ENCODE data around the gene SBF2.

Gene SBF2

GRCh38 chr11:9756461-9756860 lies 537.6 kb downstream of the SBF2 start:
- peak overlapping the region; percentile 80 to 85 for H3K18ac ChIP-seq (ENCODE audit: low read depth in 1 of 2, low read length in 2 of 2)
- H2BK12ac ChIP-seq (ENCODE audit: low read length in 2 of 2): peak overlapping the region; percentile 60 to 87
- H3K4me1 ChIP-seq (ENCODE audit: control insufficient read depth, insufficient read depth, low read depth, low read length): peaks cover 49% of the 10 kb centered on the region
- H3K4ac ChIP-seq (ENCODE audit: low read depth in 1 of 2, low read length in 2 of 2): peak overlapping the region; percentile 58 to 75
- H2BK120ac ChIP-seq (ENCODE audit: low read depth, low read length): no peak overlapping the region
- peak overlapping the region; percentile 6 for H3K9ac ChIP-seq (ENCODE audit: low read length)
- H3K27ac ChIP-seq (ENCODE audit: low read length, poor library complexity, severe bottlenecking): peak overlapping the region; percentile 69
- H3K4me3 ChIP-seq (ENCODE audit: insufficient read depth in 1 of 2, low read depth in 1 of 2, low read length in 2 of 2): no peak overlapping the region
- peaks cover 3 to 7% of the 10 kb centered on the region in 2 experiments for H3K36me3 ChIP-seq (ENCODE audit: control insufficient read depth in 1 of 2, insufficient read depth in 2 of 2, low read depth in 1 of 2, low read length in 2 of 2)
- no peak for DNase-seq
- no peaks in the 10 kb centered on the region for H3K9me3 ChIP-seq (ENCODE audit: control insufficient read depth, low read length)
- H2AFZ ChIP-seq (ENCODE audit: low read depth, low read length): no peak overlapping the region
- H3K79me1 ChIP-seq (replicated peaks; ENCODE audit: low read length, poor library complexity, severe bottlenecking): no peaks in the 10 kb centered on the region
- no peak overlapping the region for H2BK15ac ChIP-seq (ENCODE audit: low read depth, poor library complexity, severe bottlenecking)
- H4K8ac ChIP-seq (ENCODE audit: low read length): peak overlapping the region; percentile 87
- H2BK5ac ChIP-seq (ENCODE audit: low read depth, low read length, poor library complexity, severe bottlenecking): no peak overlapping the region
- H3K27me3 ChIP-seq (ENCODE audit: control insufficient read depth in 1 of 2, insufficient read depth in 1 of 2, low read length in 2 of 2): no peaks in the 10 kb centered on the region
- H3K4me2 ChIP-seq (ENCODE audit: low read length, poor library complexity, severe bottlenecking): no peak overlapping the region
- peak overlapping the region; percentile 69 for H2AK5ac ChIP-seq (ENCODE audit: low read length, severe bottlenecking)
- H3K23ac ChIP-seq (ENCODE audit: low read length in 2 of 2): no peak overlapping the region
- H3K14ac ChIP-seq (ENCODE audit: low read length in 2 of 2): no peak overlapping the region
- H4K91ac ChIP-seq (ENCODE audit: low read length): peak overlapping the region; percentile 85
- 97% methylated on average over 5 of the region's 5 CpGs for WGBS

DNA sequence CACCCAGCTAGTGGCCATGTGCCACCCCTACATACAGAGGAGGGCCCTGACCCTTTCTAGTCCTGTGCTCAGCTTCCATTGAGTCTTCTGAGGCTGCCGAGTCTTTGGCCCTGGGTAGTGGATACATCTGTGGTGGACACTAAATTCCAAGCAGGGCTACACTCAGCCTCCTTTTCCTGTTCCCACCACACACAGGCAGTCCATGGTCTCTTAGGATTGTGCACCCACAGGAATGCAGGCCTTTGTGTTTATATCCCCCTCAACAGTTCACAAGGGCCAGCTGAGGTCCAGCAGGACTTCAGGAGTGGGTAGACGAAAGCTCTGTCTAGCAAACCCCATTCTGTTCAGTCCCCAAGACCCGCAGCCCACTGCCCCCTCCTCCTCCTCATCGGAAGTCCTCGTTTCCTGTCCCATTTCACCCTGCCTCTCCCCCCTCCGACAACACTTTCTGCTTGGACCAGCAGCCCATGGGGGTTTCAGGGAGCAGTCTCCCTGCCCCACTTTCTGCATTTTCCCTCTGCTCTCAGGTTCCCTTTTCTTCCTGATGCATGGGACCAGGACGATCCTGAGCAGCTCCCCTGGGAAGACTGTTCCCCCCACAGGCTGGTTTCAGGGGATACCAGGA lies 538.3 kb downstream of the SBF2 start:
- H3K4me2 ChIP-seq (ENCODE audit: low read length, poor library complexity, severe bottlenecking): no peak overlapping the region

GRCh38 chr11:9754010-9754471 lies 540.0 kb downstream of the SBF2 start:
- peak overlapping the region; percentile 72 for H4K8ac ChIP-seq (ENCODE audit: low read length)
- peak overlapping the region in 1 of 2 experiments; percentile 19 for H3K4me3 ChIP-seq (ENCODE audit: insufficient read depth in 1 of 2, low read depth in 1 of 2, low read length in 2 of 2)
- no peaks in the 10 kb centered on the region for H3K9me3 ChIP-seq (ENCODE audit: control insufficient read depth, low read length)
- H2BK5ac ChIP-seq (ENCODE audit: low read depth, low read length, poor library complexity, severe bottlenecking): peak overlapping the region; percentile 8
- no peak overlapping the region for H2BK15ac ChIP-seq (ENCODE audit: low read depth, poor library complexity, severe bottlenecking)
- peak overlapping the region; percentile 8 for H2BK120ac ChIP-seq (ENCODE audit: low read depth, low read length)
- peak overlapping the region in 1 of 2 experiments; percentile 88 for H3K18ac ChIP-seq (ENCODE audit: low read depth in 1 of 2, low read length in 2 of 2)
- H3K27me3 ChIP-seq (ENCODE audit: control insufficient read depth in 1 of 2, insufficient read depth in 1 of 2, low read length in 2 of 2): no peaks in the 10 kb centered on the region
- H3K9ac ChIP-seq (ENCODE audit: low read length): peak overlapping the region; percentile 70
- H3K4me1 ChIP-seq (ENCODE audit: control insufficient read depth, insufficient read depth, low read depth, low read length): peaks cover 38% of the 10 kb centered on the region
- peak overlapping the region; percentile 97 for H2AK5ac ChIP-seq (ENCODE audit: low read length, severe bottlenecking)
- no peak overlapping the region for H3K4me2 ChIP-seq (ENCODE audit: low read length, poor library complexity, severe bottlenecking)
- H3K27ac ChIP-seq (ENCODE audit: low read length, poor library complexity, severe bottlenecking): peak overlapping the region; percentile 69
- no peak overlapping the region for H3K14ac ChIP-seq (ENCODE audit: low read length in 2 of 2)
- H3K36me3 ChIP-seq (ENCODE audit: control insufficient read depth in 1 of 2, insufficient read depth in 2 of 2, low read depth in 1 of 2, low read length in 2 of 2): peaks cover 10 to 26% of the 10 kb centered on the region in 2 experiments
- H3K4ac ChIP-seq (ENCODE audit: low read depth in 1 of 2, low read length in 2 of 2): peak overlapping the region; percentile 51 to 87
- H2AFZ ChIP-seq (ENCODE audit: low read depth, low read length): no peak overlapping the region
- H4K91ac ChIP-seq (ENCODE audit: low read length): no peak overlapping the region
- 92% methylated on average over 2 of the region's 3 CpGs for WGBS
- peak overlapping the region in 1 of 2 experiments; percentile 49 for H2BK12ac ChIP-seq (ENCODE audit: low read length in 2 of 2)
- no peak for DNase-seq
- peak overlapping the region in 1 of 2 experiments; percentile 28 for H3K23ac ChIP-seq (ENCODE audit: low read length in 2 of 2)
- peaks cover 4% of the 10 kb centered on the region for H3K79me1 ChIP-seq (replicated peaks; ENCODE audit: low read length, poor library complexity, severe bottlenecking)

More for the DNA sequence above, 538.3 kb downstream of the SBF2 start:
- Histone ChIP-seq H3K27ac (ENCODE audit: low read length, poor library complexity, severe bottlenecking) (peak overlapping the region; percentile 69), H3K79me1 (replicated peaks; ENCODE audit: low read length, poor library complexity, severe bottlenecking) (no peaks in the 10 kb centered on the region), H3K9me3 (ENCODE audit: control insufficient read depth, low read length) (no peaks in the 10 kb centered on the region), H3K4ac (ENCODE audit: low read depth in 1 of 2, low read length in 2 of 2) (peak overlapping the region; percentile 20 to 75), H3K9ac (ENCODE audit: low read length) (peak overlapping the region; percentile 6), H2AK5ac (ENCODE audit: low read length, severe bottlenecking) (peak overlapping the region; percentile 69), H3K18ac (ENCODE audit: low read depth in 1 of 2, low read length in 2 of 2) (peak overlapping the region; percentile 80 to 85), H3K23ac (ENCODE audit: low read length in 2 of 2) (no peak overlapping the region), H2AFZ (ENCODE audit: low read depth, low read length) (no peak overlapping the region), H2BK5ac (ENCODE audit: low read depth, low read length, poor library complexity, severe bottlenecking) (no peak overlapping the region), H3K4me3 (ENCODE audit: insufficient read depth in 1 of 2, low read depth in 1 of 2, low read length in 2 of 2) (no peak overlapping the region), H2BK120ac (ENCODE audit: low read depth, low read length) (peak overlapping the region; percentile 76), H2BK15ac (ENCODE audit: low read depth, poor library complexity, severe bottlenecking) (peak overlapping the region; percentile 87), H3K14ac (ENCODE audit: low read length in 2 of 2) (peak overlapping the region in 1 of 2 experiments; percentile 51), H4K91ac (ENCODE audit: low read length) (peak overlapping the region; percentile 88), H4K8ac (ENCODE audit: low read length) (peak overlapping the region; percentile 87), H3K4me1 (ENCODE audit: control insufficient read depth, insufficient read depth, low read depth, low read length) (peaks cover 49% of the 10 kb centered on the region), H2BK12ac (ENCODE audit: low read length in 2 of 2) (peak overlapping the region; percentile 9 to 23), H3K27me3 (ENCODE audit: control insufficient read depth in 1 of 2, insufficient read depth in 1 of 2, low read length in 2 of 2) (no peaks in the 10 kb centered on the region), H3K36me3 (ENCODE audit: control insufficient read depth in 1 of 2, insufficient read depth in 2 of 2, low read depth in 1 of 2, low read length in 2 of 2) (peaks cover 3 to 15% of the 10 kb centered on the region in 2 experiments)
- 44% methylated on average over 7 of the region's 7 CpGs for WGBS
- DNase-seq: peak; percentile 89

DNA sequence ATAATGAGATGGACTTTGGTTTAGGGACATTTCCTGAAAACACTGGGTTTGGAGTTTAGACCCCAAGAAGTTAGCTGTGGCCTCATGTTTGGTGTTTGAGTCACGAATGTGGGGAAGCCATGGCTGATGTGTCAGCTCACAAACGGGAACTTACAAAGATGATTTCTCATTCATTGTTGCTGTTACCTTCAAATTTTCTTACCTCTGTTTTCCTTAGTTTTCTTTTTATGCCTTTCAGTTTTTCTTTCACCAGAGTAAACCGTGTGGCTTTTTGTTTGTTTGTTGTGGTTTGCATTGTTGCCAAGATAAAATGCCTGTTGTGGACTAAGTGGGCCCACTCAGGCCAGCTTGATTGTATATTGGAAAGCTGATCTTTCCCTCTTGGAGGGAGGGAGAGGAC lies 541.0 kb downstream of the SBF2 start:
- Histone ChIP-seq H3K4me1 (ENCODE audit: control insufficient read depth, insufficient read depth, low read depth, low read length) (peaks cover 33% of the 10 kb centered on the region), H2BK5ac (ENCODE audit: low read depth, low read length, poor library complexity, severe bottlenecking) (no peak overlapping the region), H3K79me1 (replicated peaks; ENCODE audit: low read length, poor library complexity, severe bottlenecking) (peaks cover 4% of the 10 kb centered on the region), H2AK5ac (ENCODE audit: low read length, severe bottlenecking) (peak overlapping the region; percentile 87), H3K4ac (ENCODE audit: low read depth in 1 of 2, low read length in 2 of 2) (no peak overlapping the region), H3K9ac (ENCODE audit: low read length) (peak overlapping the region; percentile 70), H3K27ac (ENCODE audit: low read length, poor library complexity, severe bottlenecking) (peak overlapping the region; percentile 88), H3K27me3 (ENCODE audit: control insufficient read depth in 1 of 2, insufficient read depth in 1 of 2, low read length in 2 of 2) (no peaks in the 10 kb centered on the region), H3K14ac (ENCODE audit: low read length in 2 of 2) (no peak overlapping the region), H3K18ac (ENCODE audit: low read depth in 1 of 2, low read length in 2 of 2) (peak overlapping the region in 1 of 2 experiments; percentile 47), H2BK12ac (ENCODE audit: low read length in 2 of 2) (no peak overlapping the region), H3K36me3 (ENCODE audit: control insufficient read depth in 1 of 2, insufficient read depth in 2 of 2, low read depth in 1 of 2, low read length in 2 of 2) (peaks cover 10 to 31% of the 10 kb centered on the region in 2 experiments), H3K23ac (ENCODE audit: low read length in 2 of 2) (no peak overlapping the region), H2AFZ (ENCODE audit: low read depth, low read length) (no peak overlapping the region), H3K4me2 (ENCODE audit: low read length, poor library complexity, severe bottlenecking) (no peak overlapping the region), H2BK120ac (ENCODE audit: low read depth, low read length) (no peak overlapping the region), H3K9me3 (ENCODE audit: control insufficient read depth, low read length) (no peaks in the 10 kb centered on the region), H2BK15ac (ENCODE audit: low read depth, poor library complexity, severe bottlenecking) (no peak overlapping the region), H4K91ac (ENCODE audit: low read length) (no peak overlapping the region), H3K4me3 (ENCODE audit: insufficient read depth in 1 of 2, low read depth in 1 of 2, low read length in 2 of 2) (no peak overlapping the region), H4K8ac (ENCODE audit: low read length) (no peak overlapping the region)
- 5% methylated on average over 3 of the region's 3 CpGs for WGBS
- DNase-seq: peak; percentile 73

Measured in mesenchymal stem cell (in vitro differentiated cells and primary cell).